ENCODE measurements around the gene TIAM2.
"Not testable (repeated sequence)": the region's sequence is repeated elsewhere in the genome, so short reads cannot be mapped to it uniquely, and the experiment has no call there.

The TIAM2 gene

GRCh38 chr6:155224618-155225017 is 229.5 kb downstream of the TIAM2 start:
- H3K4me3 ChIP-seq (ENCODE audit: low read depth, low read length, poor library complexity, severe bottlenecking): no peak overlapping the region
- H4K20me1 ChIP-seq (ENCODE audit: insufficient read depth, low read length): no peaks in the 10 kb centered on the region
- no peaks in the 10 kb centered on the region for H3K27me3 ChIP-seq (ENCODE audit: insufficient read depth, low read length)
- no peaks in the 10 kb centered on the region for H3K9me3 ChIP-seq (ENCODE audit: low read length)
- H3K36me3 ChIP-seq (ENCODE audit: insufficient read depth, low read length): no peaks in the 10 kb centered on the region
- H3F3A ChIP-seq (ENCODE audit: insufficient read depth, low read length): no peaks in the 10 kb centered on the region
- no peak overlapping the region for H3K9ac ChIP-seq (ENCODE audit: low read length)
- no peaks in the 10 kb centered on the region for H3K4me1 ChIP-seq (ENCODE audit: insufficient read depth, low read length, severe bottlenecking)
- no peaks in the 10 kb centered on the region for H3K79me2 ChIP-seq (ENCODE audit: insufficient read depth, low read length)
- no peak for TF ChIP-seq EZH2 (IDR thresholded peaks at IDR 0.05; ENCODE audit: borderline replicate concordance, low read length)
- no peak for TF ChIP-seq CTCF (IDR thresholded peaks at IDR 0.05; ENCODE audit: low read length)
- H3K27ac ChIP-seq (ENCODE audit: low read depth, low read length, poor library complexity, severe bottlenecking): no peak overlapping the region
- H3K4me2 ChIP-seq (ENCODE audit: low read length): no peak overlapping the region
- H2AFZ ChIP-seq (ENCODE audit: low read length): no peak overlapping the region
- no peaks in the 10 kb centered on the region for H3K9me2 ChIP-seq (ENCODE audit: low read depth, low read length)

- no peak overlapping the region for H3K9ac ChIP-seq (ENCODE audit: low read length)
- H3K79me2 ChIP-seq (ENCODE audit: insufficient read depth, low read length): no peaks in the 10 kb centered on the region
- no peak overlapping the region for H2AFZ ChIP-seq (ENCODE audit: low read length)
- no peak overlapping the region for H3K27ac ChIP-seq (ENCODE audit: low read depth, low read length, poor library complexity, severe bottlenecking)
- H3K4me3 ChIP-seq (ENCODE audit: low read depth, low read length, poor library complexity, severe bottlenecking): no peak overlapping the region
- H3K36me3 ChIP-seq (ENCODE audit: insufficient read depth, low read length): no peaks in the 10 kb centered on the region
- H3K27me3 ChIP-seq (ENCODE audit: insufficient read depth, low read length): no peaks in the 10 kb centered on the region
- no peaks in the 10 kb centered on the region for H3K4me1 ChIP-seq (ENCODE audit: insufficient read depth, low read length, severe bottlenecking)
- no peaks in the 10 kb centered on the region for H4K20me1 ChIP-seq (ENCODE audit: insufficient read depth, low read length)
- no peak overlapping the region for H3K4me2 ChIP-seq (ENCODE audit: low read length)
- no peaks in the 10 kb centered on the region for H3K9me2 ChIP-seq (ENCODE audit: low read depth, low read length)
- TF ChIP-seq CTCF (IDR thresholded peaks at IDR 0.05; ENCODE audit: low read length) (no peak), EZH2 (IDR thresholded peaks at IDR 0.05; ENCODE audit: borderline replicate concordance, low read length) (no peak)
- H3K9me3 ChIP-seq (ENCODE audit: low read length): no peaks in the 10 kb centered on the region; the same call in 1 of the 2 replicates
- no peaks in the 10 kb centered on the region for H3F3A ChIP-seq (ENCODE audit: insufficient read depth, low read length)
These were observed 231.9 kb downstream of the TIAM2 start for GRCh38 chr6:155227046-155227445.

GRCh38 chr6:155228546-155229166 is 233.5 kb downstream of the TIAM2 start:
- Histone ChIP-seq H3K9me2 (ENCODE audit: low read depth, low read length) (no peaks in the 10 kb centered on the region), H3K9ac (ENCODE audit: low read length) (no peak overlapping the region), H3K79me2 (ENCODE audit: insufficient read depth, low read length) (no peaks in the 10 kb centered on the region), H4K20me1 (ENCODE audit: insufficient read depth, low read length) (no peaks in the 10 kb centered on the region), H3K27me3 (ENCODE audit: insufficient read depth, low read length) (no peaks in the 10 kb centered on the region), H3K36me3 (ENCODE audit: insufficient read depth, low read length) (no peaks in the 10 kb centered on the region), H3K27ac (ENCODE audit: low read depth, low read length, poor library complexity, severe bottlenecking) (no peak overlapping the region), H2AFZ (ENCODE audit: low read length) (no peak overlapping the region), H3K4me1 (ENCODE audit: insufficient read depth, low read length, severe bottlenecking) (no peaks in the 10 kb centered on the region), H3F3A (ENCODE audit: insufficient read depth, low read length) (no peaks in the 10 kb centered on the region), H3K9me3 (ENCODE audit: low read length) (no peaks in the 10 kb centered on the region; the same call in 1 of the 2 replicates), H3K4me3 (ENCODE audit: low read depth, low read length, poor library complexity, severe bottlenecking) (no peak overlapping the region), H3K4me2 (ENCODE audit: low read length) (no peak overlapping the region)
- TF ChIP-seq EZH2 (IDR thresholded peaks at IDR 0.05; ENCODE audit: borderline replicate concordance, low read length): no peak
- no peak for TF ChIP-seq CTCF (IDR thresholded peaks at IDR 0.05; ENCODE audit: low read length)

GRCh38 chr6:155230975-155231374 is 235.9 kb downstream of the TIAM2 start:
- not testable (repeated sequence) for H3K9me3 ChIP-seq (ENCODE audit: low read length); H3K27ac ChIP-seq (ENCODE audit: low read depth, low read length, poor library complexity, severe bottlenecking); H4K20me1 ChIP-seq (ENCODE audit: insufficient read depth, low read length); H3K27me3 ChIP-seq (ENCODE audit: insufficient read depth, low read length); H3F3A ChIP-seq (ENCODE audit: insufficient read depth, low read length); H3K79me2 ChIP-seq (ENCODE audit: insufficient read depth, low read length); H3K36me3 ChIP-seq (ENCODE audit: insufficient read depth, low read length); H3K4me3 ChIP-seq (ENCODE audit: low read depth, low read length, poor library complexity, severe bottlenecking); H3K4me1 ChIP-seq (ENCODE audit: insufficient read depth, low read length, severe bottlenecking); H3K9ac ChIP-seq (ENCODE audit: low read length); H3K4me2 ChIP-seq (ENCODE audit: low read length); H2AFZ ChIP-seq (ENCODE audit: low read length); H3K9me2 ChIP-seq (ENCODE audit: low read depth, low read length)

Measured in OCI-LY1 (cell line).